Brain microvascular endothelial cell (primary cell): ENCODE results near the gene LIPT2.
A peak's percentile ranks its signal among the peaks of the same experiment; 100 is the strongest.

Experiments used
- DNase-seq: peaks from one replicate; pipeline ENCODE4 v3.0.0-alpha.2; 2020
- H3K27ac ChIP-seq: fragments of 250-450 bp; sonication (Bioruptor Pico); 2 replicates; pipeline ENCODE4 v1.5.1; 2020; ENCODE audit warnings: mild to moderate bottlenecking, moderate library complexity
- H3K27me3 ChIP-seq: fragments of 250-450 bp; sonication (Bioruptor Pico); replicated peaks from 2 replicates; pipeline ENCODE4 v1.5.1; 2020; ENCODE audit warnings: mild to moderate bottlenecking
- H3K36me3 ChIP-seq: fragments of 250-450 bp; sonication (Bioruptor Pico); replicated peaks from 2 replicates; pipeline ENCODE4 v1.5.1; 2020; ENCODE audit warnings: mild to moderate bottlenecking
- H3K4me3 ChIP-seq: 2 replicates; pipeline ENCODE4 v1.5.1; 2011; ENCODE audit warnings: low read depth, mild to moderate bottlenecking, control low read depth, low read length, moderate library complexity
- in situ Hi-C: cut with HindIII; loops from 2 replicates; pipeline ENCODE4 v1.10.0; 2017; ENCODE audit warnings: low sequenced_read_pairs, low pct_ligation_motif_present
- TF ChIP-seq, protein P1 (sequence below): IDR thresholded peaks from 2 replicates; pipeline ENCODE4 v1.5.1; 2011; ENCODE audit warnings: low read depth, mild to moderate bottlenecking, moderate library complexity, low read length, control low read depth, inconsistent platforms; ENCODE audit errors: missing control alignments

The LIPT2 gene

DNA sequence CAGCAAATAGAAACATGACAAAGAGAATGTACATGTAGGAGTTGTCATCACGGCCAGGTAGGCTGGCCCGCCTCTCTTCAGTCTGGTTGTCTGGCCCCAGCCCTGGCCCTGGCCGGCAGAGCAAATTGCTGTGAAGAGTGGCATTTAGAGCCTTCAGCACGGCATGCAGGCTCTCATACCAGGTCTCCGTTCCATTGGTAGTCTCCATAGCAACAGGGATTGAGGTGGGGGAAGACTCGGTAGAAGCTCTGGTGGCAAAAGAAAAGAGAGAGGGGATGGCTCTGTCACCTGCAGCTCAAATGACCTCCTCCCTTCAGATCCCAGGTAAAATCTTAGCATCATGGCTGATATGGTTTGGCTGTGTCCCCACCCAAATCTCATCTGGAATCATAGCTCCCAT is 36.2 kb downstream of the LIPT2 start:
- no peaks in the 10 kb centered on the region for H3K27me3 ChIP-seq
- in situ Hi-C loops: loop anchor here (25.0 kb wide), 1 partner anchor 105 kb away; no protein-coding TSS in a partner anchor
- no peak overlapping the region for H3K4me3 ChIP-seq
- TF ChIP-seq, protein P1, sequence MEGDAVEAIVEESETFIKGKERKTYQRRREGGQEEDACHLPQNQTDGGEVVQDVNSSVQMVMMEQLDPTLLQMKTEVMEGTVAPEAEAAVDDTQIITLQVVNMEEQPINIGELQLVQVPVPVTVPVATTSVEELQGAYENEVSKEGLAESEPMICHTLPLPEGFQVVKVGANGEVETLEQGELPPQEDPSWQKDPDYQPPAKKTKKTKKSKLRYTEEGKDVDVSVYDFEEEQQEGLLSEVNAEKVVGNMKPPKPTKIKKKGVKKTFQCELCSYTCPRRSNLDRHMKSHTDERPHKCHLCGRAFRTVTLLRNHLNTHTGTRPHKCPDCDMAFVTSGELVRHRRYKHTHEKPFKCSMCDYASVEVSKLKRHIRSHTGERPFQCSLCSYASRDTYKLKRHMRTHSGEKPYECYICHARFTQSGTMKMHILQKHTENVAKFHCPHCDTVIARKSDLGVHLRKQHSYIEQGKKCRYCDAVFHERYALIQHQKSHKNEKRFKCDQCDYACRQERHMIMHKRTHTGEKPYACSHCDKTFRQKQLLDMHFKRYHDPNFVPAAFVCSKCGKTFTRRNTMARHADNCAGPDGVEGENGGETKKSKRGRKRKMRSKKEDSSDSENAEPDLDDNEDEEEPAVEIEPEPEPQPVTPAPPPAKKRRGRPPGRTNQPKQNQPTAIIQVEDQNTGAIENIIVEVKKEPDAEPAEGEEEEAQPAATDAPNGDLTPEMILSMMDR: no peak
- no peak for DNase-seq
- H3K27ac ChIP-seq: no peak overlapping the region
- H3K36me3 ChIP-seq: no peaks in the 10 kb centered on the region

DNA sequence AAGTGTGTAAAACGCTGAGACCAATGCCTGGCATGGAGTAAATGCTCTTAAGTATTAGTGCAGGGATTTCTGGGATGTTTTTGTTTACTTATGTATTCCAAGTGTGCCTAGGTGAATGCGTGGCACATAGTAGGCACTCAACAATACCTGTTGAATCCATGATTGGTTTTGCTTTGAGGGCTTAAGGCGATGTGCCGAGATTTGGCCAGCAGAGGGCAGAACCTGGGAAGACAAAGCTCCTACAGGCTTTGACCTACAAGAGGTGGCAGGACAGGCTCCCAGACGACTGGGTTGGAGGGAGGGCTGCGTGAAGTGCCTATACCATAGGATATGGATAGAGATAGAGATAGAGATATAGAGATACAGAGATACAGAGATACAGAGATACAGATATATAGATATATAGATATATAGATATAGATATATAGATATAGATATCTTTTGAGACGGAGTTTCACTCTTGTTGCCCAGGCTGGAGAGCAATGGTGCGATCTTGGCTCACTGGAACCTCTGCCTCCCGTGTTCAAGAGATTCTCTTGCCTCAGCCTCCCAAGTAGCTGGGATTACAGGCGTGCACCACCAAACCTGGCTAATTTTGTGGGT is 40.0 kb downstream of the LIPT2 start:
- in situ Hi-C loops: loop anchor here (25.0 kb wide), 1 partner anchor 109 kb away; no protein-coding TSS in a partner anchor
- no peak overlapping the region for H3K27ac ChIP-seq
- DNase-seq: peak; percentile 60

DNA sequence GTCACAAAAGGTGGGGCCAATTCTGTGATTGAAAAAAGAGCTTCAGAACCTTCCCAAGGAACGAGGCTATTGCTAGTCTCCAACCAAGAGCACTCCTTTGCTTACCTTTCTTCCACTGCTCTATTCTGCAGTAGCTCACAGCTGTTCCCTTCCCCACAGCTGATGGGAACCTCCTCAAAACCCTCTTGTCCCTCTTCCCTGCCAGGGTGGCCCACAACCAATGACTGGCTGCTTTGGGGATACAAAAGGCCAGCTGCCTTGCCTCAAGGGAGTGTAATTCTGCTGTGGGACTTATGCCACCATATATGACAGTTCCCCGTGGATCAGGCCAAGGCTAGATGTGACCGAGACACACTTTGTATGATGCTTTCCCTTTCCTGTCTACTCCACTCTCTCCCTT is 41.2 kb downstream of the LIPT2 start:
- H3K36me3 ChIP-seq: no peaks in the 10 kb centered on the region
- in situ Hi-C loops: loop anchor here (25.0 kb wide), 1 partner anchor 110 kb away; no protein-coding TSS in a partner anchor

More for the DNA sequence above, 40.0 kb downstream of the LIPT2 start:
- H3K4me3 ChIP-seq: no peak overlapping the region
- no peaks in the 10 kb centered on the region for H3K27me3 ChIP-seq
- TF ChIP-seq, protein P1: peak; percentile 92
- no peaks in the 10 kb centered on the region for H3K36me3 ChIP-seq

DNA sequence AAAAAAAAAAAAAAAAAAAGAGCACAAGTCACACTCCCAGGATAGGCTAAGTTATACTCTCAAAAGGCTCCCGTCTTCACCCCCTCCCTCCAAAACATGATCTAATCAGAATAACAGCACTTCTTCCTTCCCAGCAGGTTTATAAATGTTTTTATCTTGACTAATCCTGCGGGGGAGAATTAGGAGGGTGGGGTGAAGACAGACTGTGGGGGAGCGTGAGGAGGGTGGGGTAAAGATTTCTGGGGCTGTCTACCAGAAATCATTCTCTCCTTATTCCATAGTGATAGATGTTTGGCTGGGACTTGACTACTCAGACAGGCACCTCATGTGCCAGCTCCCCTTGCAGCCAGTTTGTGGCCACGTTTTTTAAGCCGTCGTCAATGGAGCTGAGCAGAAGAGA is 43.2 kb downstream of the LIPT2 start:
- no peak for DNase-seq
- Histone ChIP-seq H3K4me3 (no peak overlapping the region), H3K27ac (no peak overlapping the region), H3K27me3 (no peaks in the 10 kb centered on the region), H3K36me3 (no peaks in the 10 kb centered on the region)
- TF ChIP-seq, protein P1: no peak
- in situ Hi-C loops: loop anchor here (25.0 kb wide), 1 partner anchor 112 kb away; no protein-coding TSS in a partner anchor

More for the DNA sequence above, 41.2 kb downstream of the LIPT2 start:
- H3K27ac ChIP-seq: no peak overlapping the region
- TF ChIP-seq, protein P1: no peak
- no peak overlapping the region for H3K4me3 ChIP-seq
- DNase-seq: no peak
- no peaks in the 10 kb centered on the region for H3K27me3 ChIP-seq

DNA sequence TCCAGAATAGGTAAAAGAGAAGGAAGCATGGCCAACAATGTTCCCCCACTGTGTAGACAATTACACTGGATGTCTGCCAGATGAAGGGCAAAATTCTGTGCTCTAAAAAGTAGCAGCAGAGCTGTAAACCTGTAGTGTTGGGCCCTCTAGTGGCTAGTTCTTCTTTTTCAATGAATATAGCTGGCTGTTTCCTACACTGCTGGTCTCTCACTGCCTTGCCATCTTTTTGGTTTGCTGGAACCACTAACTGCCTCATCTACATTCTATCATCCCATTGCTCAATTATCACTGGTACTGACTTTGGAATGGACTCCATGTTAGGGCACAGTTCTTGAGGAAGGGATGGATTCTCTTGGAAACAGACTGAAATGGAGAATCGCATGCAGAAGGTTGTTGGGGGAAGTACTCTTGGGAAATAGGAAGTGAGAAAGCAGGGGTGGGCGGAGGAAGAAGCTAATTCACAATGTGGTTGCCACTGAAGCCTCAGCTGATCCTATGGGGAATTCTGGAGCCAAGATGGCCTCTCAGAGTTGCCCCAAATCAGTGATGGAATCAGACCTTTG is 44.1 kb downstream of the LIPT2 start:
- in situ Hi-C loops: loop anchor here (25.0 kb wide), 1 partner anchor 187 kb away; no protein-coding TSS in a partner anchor
- Histone ChIP-seq H3K36me3 (no peaks in the 10 kb centered on the region), H3K27me3 (no peaks in the 10 kb centered on the region), H3K4me3 (no peak overlapping the region), H3K27ac (no peak overlapping the region)
- DNase-seq: peak; percentile 83
- TF ChIP-seq, protein P1: peak; percentile 77

DNA sequence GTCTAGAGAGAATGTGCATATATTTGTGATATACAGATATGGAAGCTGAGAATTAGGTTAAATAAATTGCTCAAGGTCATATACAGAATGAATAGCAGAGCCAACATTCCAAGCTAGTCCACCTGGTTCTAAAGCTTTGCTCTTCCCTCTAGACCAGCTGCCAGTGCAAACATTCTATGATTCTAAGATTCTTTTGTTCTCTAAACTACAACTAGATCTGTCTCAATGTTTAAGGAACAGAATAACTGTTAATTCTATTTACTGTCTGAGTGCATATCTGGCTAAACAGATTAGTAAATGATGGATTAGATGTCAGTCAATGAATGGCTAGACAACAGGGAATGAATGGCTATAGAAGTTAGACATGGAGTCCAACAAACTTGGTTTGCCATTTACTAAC is 45.8 kb downstream of the LIPT2 start:
- in situ Hi-C loops: loop anchor here (25.0 kb wide), 1 partner anchor 185 kb away; no protein-coding TSS in a partner anchor
- Histone ChIP-seq H3K27ac (no peak overlapping the region), H3K4me3 (no peak overlapping the region), H3K36me3 (no peaks in the 10 kb centered on the region), H3K27me3 (no peaks in the 10 kb centered on the region)
- TF ChIP-seq, protein P1: no peak
- no peak for DNase-seq
